ENCODE measurements around the gene MGAT3. TPM values are rescaled to one million over a fixed set of nuclear protein-coding genes. Genes with fewer than 3 reads are reported as not detected.
A peak's percentile ranks its signal among the peaks of the same experiment; 100 is the strongest.

Gene MGAT3
- total and polyA plus RNA-seq, 9 of the 15 experiments (the other 6 are each of a cell fraction or from before 2014, with no cell fraction given) = 0.10 to 11.5 (median 4.6) TPM

DNA sequence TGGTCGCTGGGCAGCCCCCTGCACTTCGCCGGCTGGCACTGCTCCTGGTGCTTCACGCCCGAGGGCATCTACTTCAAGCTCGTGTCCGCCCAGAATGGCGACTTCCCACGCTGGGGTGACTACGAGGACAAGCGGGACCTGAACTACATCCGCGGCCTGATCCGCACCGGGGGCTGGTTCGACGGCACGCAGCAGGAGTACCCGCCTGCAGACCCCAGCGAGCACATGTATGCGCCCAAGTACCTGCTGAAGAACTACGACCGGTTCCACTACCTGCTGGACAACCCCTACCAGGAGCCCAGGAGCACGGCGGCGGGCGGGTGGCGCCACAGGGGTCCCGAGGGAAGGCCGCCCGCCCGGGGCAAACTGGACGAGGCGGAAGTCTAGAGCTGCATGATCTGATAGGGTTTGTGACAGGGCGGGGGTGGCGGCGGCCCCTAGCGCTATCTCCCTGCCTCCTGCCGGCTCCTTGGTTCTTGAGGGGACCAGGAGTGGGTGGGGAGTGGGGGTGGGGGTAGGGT, 31.8 kb downstream of the MGAT3 start (continued):
- TF ChIP-seq TEAD1 (CRISPR knock-in tag; IDR thresholded peaks at IDR 0.05) (no peak), YY1 (IDR thresholded peaks at IDR 0.05; ENCODE audit: borderline replicate concordance in 1 of 3, control insufficient read depth in 1 of 3, extremely low read depth in 1 of 3, insufficient read depth in 3 of 3, insufficient read length in 1 of 3, insufficient replicate concordance in 2 of 3, low read depth in 1 of 3, low read length in 2 of 3) (no peak), CBX8 (IDR thresholded peaks at IDR 0.05; ENCODE audit: borderline replicate concordance, extremely low read depth, low read depth, low read length, poor library complexity, severe bottlenecking) (no peak), NKRF (IDR thresholded peaks at IDR 0.05; ENCODE audit: borderline replicate concordance) (no peak), THRA (IDR thresholded peaks at IDR 0.05) (no peak), ZKSCAN1 (IDR thresholded peaks at IDR 0.05; ENCODE audit: low read depth, low read length) (no peak), EP300 (IDR thresholded peaks at IDR 0.05; ENCODE audit: low read length) (peak; percentile 53; the same call in 1 of the 2 replicates), NFE2L1 (tag; IDR thresholded peaks at IDR 0.05; ENCODE audit: borderline replicate concordance, low read depth) (no peak), ZNF445 (CRISPR knock-in tag; IDR thresholded peaks at IDR 0.05; ENCODE audit: low read depth) (no peak), C11orf30 (IDR thresholded peaks at IDR 0.05; ENCODE audit: low read depth) (no peak), MLLT1 (IDR thresholded peaks at IDR 0.05) (0 out of 4 replicates have a peak, but pooled peaks of 1 of the 2 experiments have one; percentile 11), ZBTB17 (CRISPR knock-in tag; IDR thresholded peaks at IDR 0.05) (no peak), PPARD (CRISPR knock-in tag; IDR thresholded peaks at IDR 0.05) (no peak), FOS (IDR thresholded peaks at IDR 0.05; ENCODE audit: extremely low read depth, insufficient read length) (no peak), FOXK1 (CRISPR knock-in tag; IDR thresholded peaks at IDR 0.05; ENCODE audit: borderline replicate concordance) (0 out of 2 replicates have a peak, but pooled peaks have one; percentile 41), SNIP1 (IDR thresholded peaks at IDR 0.05; ENCODE audit: low read depth) (no peak), GATAD2A (IDR thresholded peaks at IDR 0.05) (no peak), ZNF717 (CRISPR knock-in tag; IDR thresholded peaks at IDR 0.05) (no peak), ZNF75A (CRISPR knock-in tag; IDR thresholded peaks at IDR 0.05) (no peak), ZNF280B (CRISPR knock-in tag; IDR thresholded peaks at IDR 0.05) (no peak), ZNF584 (CRISPR knock-in tag; IDR thresholded peaks at IDR 0.05; ENCODE audit: low read depth) (no peak)
